ENCODE results near the gene TMTC2.

GRCh38 chr12:83136411-83136810, 449.7 kb downstream of the TMTC2 start:
- TF ChIP-seq POLR2AphosphoS5 (IDR thresholded peaks at IDR 0.05) (no peak), CTCF (IDR thresholded peaks at IDR 0.05; ENCODE audit: poor library complexity, severe bottlenecking) (no peak), EP300 (conservative IDR thresholded peaks at IDR 0.05; ENCODE audit: poor library complexity, severe bottlenecking) (no peak)
